Calu3 (cell line): ENCODE measurements around the gene MS4A3. TPM values are rescaled to one million over a fixed set of nuclear protein-coding genes. Genes with fewer than 3 reads are reported as not detected.
A peak's percentile ranks its signal among the peaks of the same experiment; 100 is the strongest.
"Not testable (repeated sequence)": the region's sequence is repeated elsewhere in the genome, so short reads cannot be mapped to it uniquely, and the experiment has no call there.

ENCODE experiments used
- BruUV-seq: library from RNA; stranded (reverse); fragments of 400-500 nt; replicated peaks from 2 replicates; lab custom pipeline; 2021; lab: Mats Ljungman, UMichigan
- CTCF ChIA-PET: fragments of 300-600 bp; sonication (Branson Sonifier 250); formaldehyde crosslinking; loops from one replicate; lab custom pipeline; 2022; ENCODE audit warnings: antibody characterized with exemption; lab: Charles Lee
- DNase-seq: peaks from one replicate; pipeline ENCODE4 v3.0.0; 2022
- H3K27ac Mint-ChIP-seq: one replicate; pipeline ENCODE4 v1.8.0; 2022; ENCODE audit warnings: mixed read lengths; ENCODE audit not compliant: unreplicated experiment
- H3K27me3 Mint-ChIP-seq: one replicate; pipeline ENCODE4 v1.8.0; 2022; ENCODE audit warnings: mixed read lengths; ENCODE audit not compliant: unreplicated experiment
- H3K36me3 Mint-ChIP-seq: one replicate; pipeline ENCODE4 v1.8.0; 2022; ENCODE audit warnings: mild to moderate bottlenecking, moderate library complexity, mixed read lengths; ENCODE audit not compliant: insufficient read depth, unreplicated experiment
- H3K4me1 Mint-ChIP-seq: one replicate; pipeline ENCODE4 v1.8.0; 2022; ENCODE audit warnings: mild to moderate bottlenecking, low read depth, mixed read lengths; ENCODE audit not compliant: unreplicated experiment
- H3K4me3 Mint-ChIP-seq: one replicate; pipeline ENCODE4 v1.8.0; 2022; ENCODE audit warnings: mild to moderate bottlenecking, low read depth, moderate library complexity, mixed read lengths; ENCODE audit not compliant: unreplicated experiment
- H3K9me3 Mint-ChIP-seq: one replicate; pipeline ENCODE4 v1.8.0; 2022; ENCODE audit warnings: low read depth, mixed read lengths; ENCODE audit not compliant: unreplicated experiment
- intact Hi-C: fragments of 100-400 bp; cut with micrococcal nuclease; formaldehyde crosslinking; loops from one replicate; pipeline ENCODE4 v1.10.0; 2022; ENCODE audit not compliant: unreplicated experiment
- total RNA-seq: library from RNA; stranded (reverse); gene quantifications from 2 replicates; pipeline ENCODE4 v1.2.3, GENCODE V29; 2022
- TF ChIP-seq, protein P1 (sequence below): fragments of 200-600 bp; IDR thresholded peaks from one replicate; pipeline ENCODE4 v1.8.0; 2022; ENCODE audit warnings: antibody characterized with exemption; ENCODE audit not compliant: unreplicated experiment

MS4A3 gene
- total RNA-seq, 1 experiment from 2014 or later = not detected

DNA sequence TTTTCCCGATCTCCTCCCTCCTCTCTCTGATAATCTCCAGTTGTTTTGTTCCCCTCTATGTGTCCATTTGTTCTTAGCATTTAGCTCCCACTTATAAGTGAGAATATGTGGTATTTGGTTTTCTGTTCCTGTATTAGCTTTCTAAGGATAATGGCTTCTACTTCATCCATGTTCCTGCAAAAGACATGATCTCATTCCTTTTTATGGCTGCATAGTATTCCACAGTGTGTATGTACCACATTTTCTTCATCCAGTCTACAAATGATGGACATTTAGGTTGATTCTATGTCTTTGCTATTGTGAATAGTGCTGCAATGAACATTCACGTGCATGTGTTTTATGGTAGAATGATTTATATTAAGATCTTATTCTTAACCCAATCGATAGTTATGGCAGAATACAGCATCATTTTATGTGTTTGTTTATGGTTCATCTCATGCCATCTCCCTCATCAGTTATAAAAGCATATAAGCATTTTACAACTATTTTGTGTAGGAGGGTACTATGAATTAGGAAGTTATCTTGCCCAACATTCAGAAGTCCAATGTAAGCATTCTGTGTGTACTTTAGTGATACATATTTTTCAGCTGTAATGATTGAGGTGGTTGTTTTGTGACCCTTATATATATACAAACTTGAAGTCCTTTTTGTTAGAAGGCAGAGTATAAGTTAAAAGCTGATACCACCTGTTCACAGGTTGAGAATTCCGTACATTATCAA lies 3.2 kb downstream of the MS4A3 start:
- TF ChIP-seq, protein P1, sequence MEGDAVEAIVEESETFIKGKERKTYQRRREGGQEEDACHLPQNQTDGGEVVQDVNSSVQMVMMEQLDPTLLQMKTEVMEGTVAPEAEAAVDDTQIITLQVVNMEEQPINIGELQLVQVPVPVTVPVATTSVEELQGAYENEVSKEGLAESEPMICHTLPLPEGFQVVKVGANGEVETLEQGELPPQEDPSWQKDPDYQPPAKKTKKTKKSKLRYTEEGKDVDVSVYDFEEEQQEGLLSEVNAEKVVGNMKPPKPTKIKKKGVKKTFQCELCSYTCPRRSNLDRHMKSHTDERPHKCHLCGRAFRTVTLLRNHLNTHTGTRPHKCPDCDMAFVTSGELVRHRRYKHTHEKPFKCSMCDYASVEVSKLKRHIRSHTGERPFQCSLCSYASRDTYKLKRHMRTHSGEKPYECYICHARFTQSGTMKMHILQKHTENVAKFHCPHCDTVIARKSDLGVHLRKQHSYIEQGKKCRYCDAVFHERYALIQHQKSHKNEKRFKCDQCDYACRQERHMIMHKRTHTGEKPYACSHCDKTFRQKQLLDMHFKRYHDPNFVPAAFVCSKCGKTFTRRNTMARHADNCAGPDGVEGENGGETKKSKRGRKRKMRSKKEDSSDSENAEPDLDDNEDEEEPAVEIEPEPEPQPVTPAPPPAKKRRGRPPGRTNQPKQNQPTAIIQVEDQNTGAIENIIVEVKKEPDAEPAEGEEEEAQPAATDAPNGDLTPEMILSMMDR = no peak
- H3K27ac Mint-ChIP-seq = no peak overlapping the region
- intact Hi-C loops = loop anchor here (5.0 kb wide), 1 partner anchor 62 kb away; no protein-coding TSS in a partner anchor

DNA sequence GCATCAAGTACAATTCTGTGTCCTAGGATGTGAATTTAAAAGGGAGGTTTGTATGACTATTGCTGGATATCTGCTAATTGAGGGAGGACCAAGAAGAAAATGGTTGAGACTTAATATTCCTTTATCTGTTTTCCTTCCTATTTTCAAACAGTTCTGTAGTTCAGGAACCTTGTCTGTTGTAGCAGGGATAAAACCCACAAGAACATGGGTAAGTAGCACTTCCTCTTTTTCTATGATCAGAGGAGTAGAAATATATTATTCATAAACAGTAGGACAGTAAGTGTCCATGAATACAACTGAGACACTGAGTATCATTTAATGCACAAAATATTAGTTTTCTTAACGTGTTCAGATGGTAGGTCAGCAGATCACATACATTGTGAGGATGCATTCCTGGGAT lies 7.6 kb downstream of the MS4A3 start:
- no peak overlapping the region for H3K27ac Mint-ChIP-seq
- no peaks in the 10 kb centered on the region for H3K27me3 Mint-ChIP-seq
- TF ChIP-seq, protein P1 = no peak
- no peak for DNase-seq
- H3K4me3 Mint-ChIP-seq = no peak overlapping the region
- CTCF ChIA-PET = no interaction called here
- intact Hi-C loops = no loop called here
- no peaks in the 10 kb centered on the region for H3K36me3 Mint-ChIP-seq
- peaks cover 8% of the 10 kb centered on the region for H3K4me1 Mint-ChIP-seq
- peaks cover 2% of the 10 kb centered on the region for H3K9me3 Mint-ChIP-seq
- no TSS peak for BruUV-seq

More for the DNA sequence above, 3.2 kb downstream of the MS4A3 start:
- Mint-ChIP-seq H3K4me3 (no peak overlapping the region), H3K27me3 (no peaks in the 10 kb centered on the region), H3K4me1 (peaks cover 17% of the 10 kb centered on the region), H3K9me3 (peaks cover 2% of the 10 kb centered on the region), H3K36me3 (no peaks in the 10 kb centered on the region)
- DNase-seq = no peak
- CTCF ChIA-PET = interaction anchor here (0.6 kb wide), 1 partner anchor 373 kb away, joined by 6 read pairs; no protein-coding TSS in a partner anchor
- no TSS peak for BruUV-seq

DNA sequence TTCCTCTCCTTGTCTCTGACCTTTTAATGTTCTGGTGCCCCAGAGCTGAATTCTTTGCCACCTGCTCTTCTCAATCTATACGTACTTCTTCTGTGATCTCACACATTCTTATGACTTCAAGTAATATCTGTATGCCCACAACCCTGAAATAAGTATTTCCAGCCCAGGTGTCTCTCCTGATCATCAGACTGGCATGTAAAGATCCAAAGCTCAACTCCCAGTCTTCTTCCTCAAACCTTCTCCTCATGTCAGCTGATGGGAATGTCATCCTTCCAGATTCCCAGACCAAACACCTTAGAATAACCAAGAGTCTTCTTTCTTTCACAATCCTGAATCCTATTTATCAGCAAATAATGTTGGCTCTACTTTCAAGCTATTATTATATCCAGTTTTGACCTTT lies 9.3 kb downstream of the MS4A3 start:
- TF ChIP-seq, protein P1 = no peak
- CTCF ChIA-PET = interaction anchor here (0.6 kb wide), 1 partner anchor 114 kb away, joined by 3 read pairs; no protein-coding TSS in a partner anchor
- no peaks in the 10 kb centered on the region for H3K9me3 Mint-ChIP-seq
- H3K36me3 Mint-ChIP-seq = no peaks in the 10 kb centered on the region
- no peak for DNase-seq
- no peak overlapping the region for H3K27ac Mint-ChIP-seq
- BruUV-seq = no TSS peak
- peaks cover 10% of the 10 kb centered on the region for H3K4me1 Mint-ChIP-seq
- no peak overlapping the region for H3K4me3 Mint-ChIP-seq
- H3K27me3 Mint-ChIP-seq = no peaks in the 10 kb centered on the region
- intact Hi-C loops = loop anchor here (5.0 kb wide), 1 partner anchor 62 kb away; no protein-coding TSS in a partner anchor

DNA sequence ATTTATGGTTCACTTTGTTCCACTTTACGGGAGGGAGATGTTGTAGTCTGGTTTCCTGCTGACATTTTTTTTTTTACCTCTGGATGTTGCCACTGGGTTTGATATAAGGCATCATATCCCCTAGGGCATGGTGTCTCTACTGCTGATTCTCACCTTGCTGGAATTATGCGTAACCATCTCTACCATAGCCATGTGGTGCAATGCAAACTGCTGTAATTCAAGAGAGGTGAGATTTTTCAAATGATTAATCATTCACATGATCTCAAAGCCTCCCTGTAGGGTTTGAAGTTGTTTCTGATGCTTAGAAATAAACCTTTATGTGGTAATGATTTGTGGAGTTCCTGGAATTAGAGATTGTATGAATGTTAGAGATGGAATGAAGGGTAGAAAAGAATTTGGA lies 13.0 kb downstream of the MS4A3 start:
- TF ChIP-seq, protein P1 = no peak
- Mint-ChIP-seq H3K4me1 (peaks cover 10% of the 10 kb centered on the region), H3K27ac (peak overlapping the region; percentile 45), H3K27me3 (no peaks in the 10 kb centered on the region), H3K9me3 (peaks cover 6% of the 10 kb centered on the region), H3K36me3 (no peaks in the 10 kb centered on the region), H3K4me3 (no peak overlapping the region)
- DNase-seq = peak; percentile 3
- no TSS peak for BruUV-seq
- CTCF ChIA-PET = no interaction called here
- intact Hi-C loops = loop anchor here (5.0 kb wide), 1 partner anchor 58 kb away; no protein-coding TSS in a partner anchor

DNA sequence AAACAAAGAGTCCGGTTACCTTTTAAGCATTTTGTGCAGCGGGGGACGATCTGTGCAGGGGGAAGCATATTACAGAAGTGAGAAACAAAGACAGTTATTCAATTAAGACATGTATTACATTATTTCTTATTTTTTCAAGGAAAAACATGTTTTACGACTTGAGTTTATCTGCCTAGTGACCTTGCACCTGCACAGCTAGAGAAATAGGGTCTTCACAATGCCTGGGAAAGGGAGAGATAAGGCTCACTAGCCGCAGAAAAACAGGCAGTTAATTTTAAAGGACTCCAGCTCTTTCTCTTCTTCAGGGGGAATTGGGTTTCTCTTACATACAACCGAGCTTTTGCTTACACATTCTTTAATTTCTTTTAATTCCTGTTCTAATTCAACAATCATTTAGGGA lies 15.2 kb downstream of the MS4A3 start:
- BruUV-seq, H3K4me3 Mint-ChIP-seq, intact Hi-C loops, CTCF ChIA-PET, H3K27me3 Mint-ChIP-seq, H3K9me3 Mint-ChIP-seq, H3K27ac Mint-ChIP-seq, H3K36me3 Mint-ChIP-seq, DNase-seq: not testable (repeated sequence)
- H3K4me1 Mint-ChIP-seq = peaks cover 10% of the 10 kb centered on the region
